Stimulated activated CD8-positive, alpha-beta memory T cell treated with anti-CD3 and anti-CD28 coated beads, Interleukin-12 subunit alpha, Interleukin-12 subunit beta, amount 100 ng/mL, for 4 hours (primary cell): Measurements from ENCODE around the gene PAPOLA.

Experiments used
- DNase-seq: peaks from one replicate; pipeline ENCODE4 v3.0.0-alpha.2; 2020; ENCODE audit warnings: low read depth

PAPOLA gene

DNA sequence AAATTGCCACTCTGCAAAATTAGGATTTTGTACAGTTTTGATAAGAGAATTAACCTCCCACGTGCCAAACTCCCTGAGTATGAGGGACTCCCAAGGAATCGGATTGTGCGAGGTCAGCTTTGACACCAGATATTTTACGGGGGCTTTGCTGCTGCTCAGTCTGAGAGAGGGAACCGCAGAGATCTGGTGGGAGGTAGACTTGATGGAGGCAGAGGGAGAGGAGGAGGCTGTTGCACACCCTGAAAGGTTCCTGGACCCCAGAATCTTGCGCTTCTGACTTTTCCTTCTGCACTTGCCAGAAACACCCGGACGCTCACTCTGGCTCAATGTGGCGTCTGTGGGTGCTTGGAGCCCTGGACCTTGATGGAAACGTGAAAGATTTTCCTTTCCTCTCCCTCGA lies 83.9 kb downstream of the PAPOLA start:
- no peak for DNase-seq

DNA sequence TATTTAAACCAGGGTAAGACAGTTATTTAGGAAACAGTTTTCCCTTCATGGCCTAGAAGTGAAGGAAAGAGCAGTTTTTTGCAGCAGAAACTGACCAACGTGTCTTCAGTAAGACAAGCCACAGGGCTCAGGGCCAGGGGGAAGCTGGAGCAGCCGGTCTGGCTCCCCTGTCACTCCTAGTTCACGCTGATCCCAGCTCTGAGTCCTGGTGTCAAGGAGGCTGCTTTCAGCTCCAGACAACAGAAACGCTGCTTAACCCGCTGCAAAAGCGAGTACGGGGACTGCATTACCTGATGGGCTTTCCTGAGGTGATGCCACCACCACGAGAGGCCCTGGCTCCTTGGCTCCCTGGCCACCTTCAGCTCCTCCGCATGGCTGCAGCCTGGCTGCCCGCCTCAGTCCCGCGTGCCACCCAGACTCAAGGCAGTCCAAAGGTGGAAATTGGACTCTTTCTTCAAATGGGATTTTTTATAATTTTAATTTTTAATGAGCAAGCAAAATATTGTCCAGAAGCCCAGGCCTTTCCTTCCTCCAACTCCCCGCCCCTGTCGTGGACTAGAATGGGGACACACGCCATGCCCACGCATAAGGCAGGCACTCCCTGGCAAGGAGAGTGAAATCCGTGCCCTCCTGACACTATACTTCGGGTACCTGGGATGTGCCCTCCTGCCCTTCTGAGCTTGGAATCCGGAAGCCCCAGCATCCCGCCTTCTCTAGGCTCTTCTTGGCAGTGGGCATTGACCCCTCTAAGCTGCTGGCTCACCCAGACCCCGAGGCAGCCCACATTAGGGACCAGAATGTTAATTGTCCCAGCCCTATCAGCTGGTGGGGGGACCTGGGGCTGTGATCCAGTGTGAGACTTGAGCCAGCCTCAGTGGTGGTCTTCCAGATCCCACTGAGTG lies 85.0 kb downstream of the PAPOLA start:
- DNase-seq, result no peak

DNA sequence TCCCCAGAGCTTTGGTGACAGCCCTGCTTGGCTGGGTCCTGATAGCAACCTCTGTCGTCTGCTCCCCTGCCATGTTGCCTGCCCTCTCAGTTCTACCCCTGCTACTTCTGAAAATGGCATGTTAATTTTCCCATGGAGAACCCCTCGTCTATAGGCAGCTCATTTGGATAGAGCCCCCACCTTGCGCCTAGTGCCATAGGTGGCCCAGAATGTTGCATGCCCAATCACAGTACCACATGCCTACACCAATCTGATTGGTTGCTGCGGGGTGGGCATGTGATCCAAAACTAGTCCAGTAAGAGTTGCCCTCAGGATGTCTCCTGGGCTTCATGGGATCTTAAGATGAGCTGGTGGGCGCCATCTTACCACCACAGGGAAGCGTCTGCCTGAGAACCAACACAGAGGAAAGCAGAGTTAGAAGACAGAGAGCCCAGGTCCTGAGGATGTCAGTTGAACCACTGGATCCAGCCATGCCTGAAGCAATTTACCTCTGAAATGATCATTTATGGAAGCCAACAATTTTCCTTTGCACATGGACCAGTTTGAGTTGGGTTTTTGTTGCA lies 85.7 kb downstream of the PAPOLA start:
- DNase-seq, result no peak

DNA sequence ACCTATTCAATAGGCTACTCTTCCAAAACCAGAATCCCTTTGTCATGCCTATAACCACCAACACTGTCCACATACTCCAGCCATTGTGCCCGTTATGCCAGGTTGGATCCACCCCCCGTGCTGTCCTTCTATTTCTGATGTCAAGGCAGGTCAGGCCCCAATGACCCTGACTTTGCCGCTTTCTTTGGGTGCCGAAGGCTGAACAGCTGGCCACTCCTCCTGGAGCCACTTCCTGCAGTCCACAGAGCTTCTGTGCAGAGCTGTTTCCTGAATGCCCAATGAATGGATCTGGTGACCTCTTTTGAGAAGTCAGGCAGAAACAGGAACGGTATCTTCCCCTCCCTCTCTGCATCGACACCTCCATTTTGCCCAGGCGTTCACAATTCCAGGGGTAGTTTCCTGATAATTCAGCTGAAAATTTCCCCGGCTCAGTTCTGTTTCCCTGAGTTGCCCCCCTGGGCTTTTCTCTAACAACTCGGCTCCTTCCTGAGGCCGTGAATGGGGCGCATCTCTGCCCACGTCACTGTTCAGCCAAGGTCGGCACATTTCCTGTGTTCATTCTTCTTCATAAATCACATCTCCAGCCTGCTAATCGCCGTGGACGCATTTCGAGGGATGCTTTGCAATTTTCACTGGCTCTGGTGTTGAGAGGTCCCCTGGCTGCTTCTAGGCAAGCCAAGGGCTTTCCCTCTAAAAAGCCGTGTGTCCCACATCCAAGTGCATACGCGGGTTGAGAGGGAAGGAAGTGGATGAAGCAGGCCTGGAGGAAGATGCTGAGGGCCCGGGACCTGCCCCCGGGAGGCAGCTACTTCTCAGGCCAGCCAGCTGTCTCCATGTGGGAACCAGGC lies 86.5 kb downstream of the PAPOLA start:
- DNase-seq, result no peak

DNA sequence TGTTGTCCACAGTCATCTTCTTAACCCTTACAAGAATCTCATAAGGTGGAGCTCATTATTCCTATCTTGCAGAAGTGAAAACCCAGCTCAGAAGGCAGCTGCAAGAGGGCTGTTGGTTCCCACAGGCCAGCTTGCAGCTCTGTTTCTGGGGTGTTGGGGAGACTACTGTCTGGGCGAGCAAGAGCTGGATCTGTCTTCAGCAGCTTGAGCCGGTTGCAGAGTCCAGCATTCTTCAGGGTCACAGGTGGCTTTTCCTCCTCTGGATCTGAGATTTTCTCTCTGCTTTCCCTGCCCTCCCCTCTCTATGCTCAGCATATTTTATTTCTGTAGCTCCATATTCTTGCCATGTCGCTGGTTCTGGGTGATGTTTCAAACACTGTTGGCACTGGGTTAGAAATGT lies 87.4 kb downstream of the PAPOLA start:
- no peak for DNase-seq

DNA sequence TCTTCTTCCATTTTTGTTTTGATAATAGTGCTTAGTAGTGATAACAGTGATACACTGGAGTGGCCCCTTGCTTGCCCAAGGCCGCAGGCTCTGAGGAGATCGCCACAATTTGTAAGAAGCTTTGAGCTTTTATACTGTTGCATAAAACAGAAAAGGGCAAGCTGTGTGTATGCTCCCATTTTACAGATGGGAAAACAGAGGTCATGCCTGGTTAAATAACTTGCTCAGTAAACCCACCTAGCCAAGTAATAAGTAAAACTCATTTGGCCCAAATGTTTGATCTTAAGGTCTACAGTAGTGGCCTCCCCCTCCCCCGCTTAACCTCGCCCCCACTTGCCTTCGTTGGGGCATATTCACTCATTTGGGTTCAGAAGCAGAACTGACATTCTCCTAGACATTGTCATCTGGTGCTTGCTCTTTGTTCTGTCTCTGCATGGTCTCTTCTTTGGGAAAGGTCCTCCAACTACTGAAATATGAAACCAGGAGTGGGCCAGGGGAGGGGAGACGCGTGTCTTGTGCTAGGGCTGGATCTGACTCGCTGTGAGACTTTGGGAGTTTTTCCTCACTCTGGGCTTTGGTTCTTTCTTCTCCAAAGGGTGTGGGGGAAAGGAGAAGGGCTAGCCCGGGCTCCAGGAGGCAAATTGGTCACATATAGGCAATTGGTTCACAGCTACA lies 88.1 kb downstream of the PAPOLA start:
- DNase-seq, result no peak

DNA sequence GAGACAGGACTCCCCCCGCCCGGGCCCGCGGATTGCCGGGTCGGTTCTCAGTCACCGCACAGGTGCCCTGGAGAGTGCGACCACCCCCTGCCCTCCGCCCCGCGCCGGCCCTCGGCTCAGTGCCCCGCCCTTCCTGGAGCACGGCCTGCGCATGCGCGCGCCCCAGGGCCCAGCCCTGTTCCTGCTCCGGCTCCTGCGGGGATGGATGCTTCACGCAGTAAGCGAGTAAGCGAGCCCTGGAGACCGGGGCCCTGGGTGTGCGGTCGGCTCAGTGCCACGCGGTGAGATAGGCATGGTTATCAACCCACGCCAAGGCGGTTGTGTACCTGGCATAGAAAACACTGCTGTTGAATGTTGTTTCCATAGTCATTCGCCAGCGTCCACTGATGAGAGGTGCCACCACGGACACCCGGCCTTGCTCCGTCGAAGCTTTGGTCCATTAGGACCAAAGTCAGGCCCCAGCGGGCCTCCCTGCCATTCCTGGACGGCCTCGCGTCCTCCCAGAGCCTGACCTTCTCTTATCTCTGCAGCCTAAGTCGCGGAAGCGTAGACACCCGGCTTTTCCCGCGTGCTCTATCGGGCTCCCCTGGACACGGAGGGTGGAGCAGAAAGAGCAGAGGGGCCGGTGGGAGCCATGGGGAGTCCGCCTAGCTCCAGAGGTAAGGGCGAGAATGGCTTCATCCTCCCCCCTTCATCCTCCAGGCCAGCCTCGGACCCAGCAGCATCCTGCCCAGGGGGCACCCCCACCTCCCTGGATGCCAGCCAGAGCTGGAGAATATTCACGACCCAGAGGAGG lies 90.6 kb downstream of the PAPOLA start:
- DNase-seq, result peak; percentile 34

DNA sequence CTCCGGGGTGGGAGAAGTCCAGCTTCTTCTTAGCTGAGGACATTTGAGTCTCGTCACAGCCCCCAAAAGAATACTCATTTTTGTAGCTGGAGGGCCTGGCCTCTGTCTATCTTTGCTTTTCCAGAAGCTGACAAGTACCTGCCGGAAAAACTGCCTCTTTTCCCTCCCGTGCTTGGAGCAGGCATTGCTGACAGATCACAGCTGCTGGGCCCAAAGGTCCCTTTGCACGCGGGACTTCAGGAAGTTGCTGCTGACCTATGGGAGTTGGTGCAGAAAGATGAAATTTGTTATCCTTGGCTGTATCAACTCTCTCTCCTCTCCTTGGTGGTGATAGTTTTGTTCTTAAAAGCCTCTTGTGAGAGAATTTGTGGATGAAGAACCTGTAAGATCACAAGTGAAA lies 92.8 kb downstream of the PAPOLA start:
- DNase-seq, result no peak

DNA sequence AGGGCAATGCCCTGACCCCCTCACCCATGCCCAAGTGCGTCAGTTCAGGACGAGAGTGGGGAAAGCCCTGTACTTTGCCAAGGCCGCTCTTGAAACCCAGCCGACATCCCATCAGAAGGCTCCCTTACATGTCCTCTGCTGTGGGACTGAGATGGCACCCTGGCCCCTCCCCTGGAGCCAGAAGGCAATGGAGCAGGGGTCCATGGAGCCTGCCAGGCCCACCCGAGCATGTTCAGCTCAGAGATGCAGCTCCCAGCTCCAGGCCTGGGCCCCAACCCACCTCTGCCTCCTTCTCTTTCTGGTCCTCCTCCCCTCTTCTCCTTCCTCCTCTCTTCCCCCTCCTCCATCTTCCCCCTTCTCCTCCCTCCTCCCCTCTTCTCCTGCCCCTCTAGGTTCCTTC lies 95.5 kb downstream of the PAPOLA start:
- no peak for DNase-seq

DNA sequence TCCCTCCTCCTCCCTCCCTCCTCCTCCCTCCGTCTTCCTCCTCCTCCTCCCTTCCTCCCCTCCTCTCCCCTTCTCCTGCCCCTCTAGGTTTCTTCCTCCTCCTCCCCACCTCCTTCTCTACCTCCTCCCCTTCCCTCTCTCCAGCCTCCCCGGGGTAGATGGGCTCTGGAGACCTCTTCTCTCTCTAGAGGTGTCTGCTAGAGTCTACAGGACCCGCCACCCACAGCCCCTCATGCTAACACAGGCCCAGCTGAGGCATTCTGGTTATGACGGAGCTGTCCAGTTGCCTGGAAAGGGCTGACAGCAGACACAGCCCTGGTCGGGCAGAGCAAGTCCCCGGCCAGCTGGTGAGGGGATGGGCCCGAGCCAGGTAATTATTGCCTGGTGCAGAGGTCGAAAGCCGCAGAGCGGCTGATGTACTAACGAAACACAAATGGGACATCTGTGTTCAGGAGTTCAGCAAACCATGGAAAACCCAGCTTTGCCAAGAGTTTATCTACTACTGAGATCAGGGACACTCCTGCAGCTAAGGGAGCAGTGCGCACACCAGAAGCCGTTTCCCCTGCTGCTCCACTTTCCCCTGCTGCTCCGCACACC lies 96.2 kb downstream of the PAPOLA start:
- DNase-seq, result no peak

DNA sequence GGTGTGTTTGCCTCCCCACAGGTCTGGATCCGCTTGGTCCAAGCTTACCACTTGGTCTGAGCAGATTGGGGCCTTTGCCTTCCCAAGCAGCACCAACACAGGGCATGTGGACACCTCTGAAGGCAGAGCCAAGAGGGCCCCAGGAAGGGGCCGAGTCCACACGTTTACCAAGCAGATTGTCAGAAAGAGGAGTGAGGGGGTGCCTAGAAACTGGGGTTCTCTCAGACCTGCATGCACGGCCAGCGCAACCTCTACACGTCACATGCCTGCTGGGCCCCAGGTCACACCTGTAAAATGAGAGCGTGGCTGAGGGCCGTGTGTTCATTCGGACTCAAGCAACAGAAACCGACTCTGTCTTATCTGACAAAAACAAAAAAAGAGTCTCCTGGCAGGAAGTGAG lies 96.9 kb downstream of the PAPOLA start:
- no peak for DNase-seq

DNA sequence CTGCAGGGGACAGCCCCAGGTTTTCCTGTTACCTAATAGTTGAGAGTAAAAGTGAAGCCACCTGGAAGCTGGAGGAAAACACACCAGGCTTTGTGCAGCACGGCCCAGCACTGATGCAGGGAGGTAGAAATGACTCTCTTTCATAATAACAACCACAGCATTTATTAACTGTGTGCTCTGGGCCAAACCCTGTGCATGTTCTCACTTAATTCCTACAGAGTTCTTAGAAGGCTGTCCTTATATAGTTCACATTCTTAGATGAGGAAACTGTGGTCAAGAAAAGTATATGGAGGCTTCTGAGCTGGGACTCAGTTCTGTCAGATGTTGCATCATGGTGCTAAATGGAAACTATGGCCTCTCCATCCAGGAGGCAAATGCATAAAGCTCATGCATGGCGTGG lies 100.0 kb downstream of the PAPOLA start:
- no peak for DNase-seq

DNA sequence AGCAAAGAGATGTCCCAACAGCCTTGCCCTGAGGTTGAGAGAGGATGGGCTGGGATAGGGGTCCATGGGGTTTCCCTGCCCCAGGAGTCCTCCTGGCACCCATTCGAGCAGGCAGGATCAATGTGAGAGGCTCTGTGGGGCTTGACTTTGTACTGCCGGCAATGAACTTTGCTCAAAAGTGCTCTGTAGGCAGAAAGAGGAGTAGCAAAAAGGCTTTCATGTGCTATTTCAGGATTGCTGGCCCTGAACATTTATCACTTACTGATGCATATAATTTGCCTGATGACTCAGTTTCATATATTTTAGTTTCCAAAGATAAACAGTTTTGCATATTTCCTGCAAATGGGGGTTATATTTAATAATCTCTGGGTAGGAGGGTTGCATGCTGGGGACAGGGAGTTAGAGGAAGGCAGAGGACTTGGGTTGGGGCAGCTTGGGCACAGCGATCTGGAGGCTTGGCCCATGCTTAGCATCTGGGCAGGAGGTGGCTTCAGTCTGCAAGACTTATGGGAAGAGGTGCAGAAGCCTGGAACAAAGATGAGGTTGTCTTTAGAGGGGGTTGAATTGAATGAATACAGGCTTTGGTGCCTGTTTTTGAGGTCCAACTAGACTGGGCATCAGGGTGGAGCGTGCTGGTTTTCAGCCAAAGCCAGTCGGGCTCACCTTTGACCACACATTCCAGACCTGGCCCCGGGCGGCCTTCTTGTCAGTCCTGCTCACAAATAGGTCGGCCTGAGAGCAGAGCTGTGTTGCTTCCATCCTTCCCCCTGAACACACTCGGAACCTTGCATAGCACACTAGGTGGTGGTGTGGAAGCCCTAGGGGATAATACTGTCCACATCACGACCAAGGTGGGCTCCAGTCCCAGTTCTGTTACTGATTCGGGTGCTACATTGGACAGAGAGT lies 101.4 kb downstream of the PAPOLA start:
- no peak for DNase-seq

DNA sequence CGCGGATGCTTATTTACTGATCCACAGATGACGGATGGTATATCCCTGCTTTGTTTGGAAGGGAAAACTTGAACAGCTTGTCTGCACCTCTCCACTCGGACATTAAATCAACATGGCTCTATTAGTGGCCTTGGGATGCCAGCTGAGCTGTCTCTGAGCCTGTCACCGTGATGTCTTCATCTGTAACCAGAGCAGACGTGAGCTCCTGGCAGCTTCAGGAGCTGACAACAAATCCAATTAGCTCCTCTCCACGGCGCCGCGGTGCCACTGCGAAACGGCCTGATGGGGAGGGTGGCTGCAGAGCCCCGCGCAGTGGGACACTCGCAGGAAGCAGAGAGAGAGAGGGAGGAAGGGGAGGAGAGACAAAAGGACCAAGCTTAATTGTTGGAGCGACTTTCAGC lies 112.3 kb downstream of the PAPOLA start:
- no peak for DNase-seq

DNA sequence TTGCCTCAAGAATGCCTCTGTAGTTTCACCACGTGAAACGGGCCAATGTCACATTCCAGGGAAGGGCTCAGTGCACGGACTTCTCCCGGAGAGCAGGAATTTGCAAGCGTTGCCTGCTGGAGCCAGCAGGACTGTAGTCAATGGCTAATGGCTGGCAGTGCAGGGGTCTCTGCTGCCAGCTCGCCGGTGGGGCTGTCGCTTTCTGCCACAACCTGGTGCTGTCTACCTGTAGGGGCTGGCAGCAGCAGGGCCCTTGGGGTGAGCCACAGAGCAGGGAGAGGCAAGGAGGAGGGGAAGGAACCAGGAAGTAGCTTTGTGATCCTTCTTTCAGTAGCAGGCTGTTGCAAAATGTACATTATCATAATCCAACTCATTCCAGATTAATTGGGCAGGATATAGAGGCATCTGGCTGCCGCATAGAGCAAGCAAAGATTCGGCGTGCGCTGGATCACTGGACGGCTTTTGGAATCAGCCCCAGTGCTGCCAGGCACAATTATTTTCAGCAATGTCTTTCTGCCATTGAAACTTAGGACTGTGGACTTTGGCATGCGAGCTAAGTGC lies 114.1 kb downstream of the PAPOLA start:
- DNase-seq, result no peak
